ENCODE results near the gene IRF2BP1.

GRCh38 chr19:45889210-45889885 lies 3.4 kb upstream of the IRF2BP1 start:
- TF ChIP-seq POLR2A (IDR thresholded peaks at IDR 0.05), result no peak
- no peak for TF ChIP-seq CTCF (IDR thresholded peaks at IDR 0.05 in 8 of 11, conservative IDR thresholded peaks at IDR 0.05 in 3 of 11)

Measured in spleen (tissue), 7 donors.